HepG2 (cell line): Measurements from ENCODE around the gene ADPRHL1. TPM values are rescaled to one million over a fixed set of nuclear protein-coding genes. Genes with fewer than 3 reads are reported as not detected.

Experiments
- E2F5 ChIP-seq: sonication (generic); formaldehyde crosslinking; conservative IDR thresholded peaks from 2 replicates; pipeline ENCODE4 v1.4.0; 2020; ENCODE audit warnings: missing genetic modification reagents
- FOXA1 ChIP-seq, 2 experiments: fragments of 450-650 bp in 1 of 2; sonication (generic) in 1 of 2; formaldehyde crosslinking in 1 of 2; IDR thresholded peaks; 2 replicates each; pipeline versions ENCODE4 v1.4.0 to v1.6.1; 2016 to 2020; ENCODE audit warnings: missing genetic modification reagents in 1 of 2
- FOXO1 ChIP-seq: sonication (generic); formaldehyde crosslinking; IDR thresholded peaks from 2 replicates; pipeline ENCODE4 v1.4.0; 2020; ENCODE audit warnings: missing genetic modification reagents
- HMGXB4 ChIP-seq, 2 experiments: sonication (generic) in 1 of 2; formaldehyde crosslinking in 1 of 2; IDR thresholded peaks; 2 replicates each; pipeline versions ENCODE4 v1.4.0 to v1.6.1; 2018 to 2020; ENCODE audit warnings: missing genetic modification reagents in 2 of 2, borderline replicate concordance in 1 of 2, low read depth in 1 of 2, mild to moderate bottlenecking in 1 of 2, missing biosample characterization in 1 of 2
- HNRNPK ChIP-seq: fragments of 200-400 bp; formaldehyde crosslinking; IDR thresholded peaks from 2 replicates; pipeline ENCODE4 v1.6.1; 2018; ENCODE audit warnings: low read length, low read depth, moderate library complexity, mild to moderate bottlenecking; ENCODE audit not compliant: poor library complexity, severe bottlenecking
- NCOA5 ChIP-seq: sonication (generic); formaldehyde crosslinking; IDR thresholded peaks from 2 replicates; pipeline ENCODE4 v1.4.0; 2020; ENCODE audit warnings: missing genetic modification reagents
- PCBP1 ChIP-seq: fragments of 200-400 bp; formaldehyde crosslinking; IDR thresholded peaks from 2 replicates; pipeline ENCODE4 v1.6.1; 2017; ENCODE audit warnings: mild to moderate bottlenecking, low read depth, low read length, borderline replicate concordance
- RFXANK ChIP-seq: IDR thresholded peaks from 2 replicates; pipeline ENCODE4 v1.6.1; 2016
- SNRNP70 ChIP-seq: fragments of 200-400 bp; formaldehyde crosslinking; IDR thresholded peaks from 2 replicates; pipeline ENCODE4 v1.6.1; 2017; ENCODE audit warnings: mild to moderate bottlenecking, low read depth, low read length, moderate library complexity
- TAF15 ChIP-seq: fragments of 200-400 bp; formaldehyde crosslinking; IDR thresholded peaks from one replicate; pipeline ENCODE4 v1.6.1; 2018; ENCODE audit warnings: mild to moderate bottlenecking, low read depth, low read length; ENCODE audit not compliant: poor library complexity, severe bottlenecking
- TSC22D2 ChIP-seq: sonication (generic); formaldehyde crosslinking; IDR thresholded peaks from 2 replicates; pipeline ENCODE4 v1.5.1; 2020; ENCODE audit warnings: missing genetic modification reagents, mild to moderate bottlenecking, borderline replicate concordance
- ZBTB33 ChIP-seq: sonication (generic); formaldehyde crosslinking; IDR thresholded peaks from 2 replicates; pipeline ENCODE4 v1.4.0; 2020; ENCODE audit warnings: missing genetic modification reagents
- ZC3H13 ChIP-seq: sonication (generic); formaldehyde crosslinking; IDR thresholded peaks from 2 replicates; pipeline ENCODE4 v1.8.1; 2023; ENCODE audit warnings: mild to moderate bottlenecking, missing genetic modification reagents, moderate library complexity
- ZNF687 ChIP-seq: sonication (generic); formaldehyde crosslinking; IDR thresholded peaks from 2 replicates; pipeline ENCODE4 v1.5.1; 2020; ENCODE audit warnings: mild to moderate bottlenecking, missing genetic modification reagents, moderate library complexity
- ZNF761 ChIP-seq: sonication (generic); formaldehyde crosslinking; conservative IDR thresholded peaks from 2 replicates; pipeline ENCODE4 v1.4.0; 2020; ENCODE audit warnings: mild to moderate bottlenecking, missing genetic modification reagents
- ZNF788 ChIP-seq: sonication (generic); formaldehyde crosslinking; IDR thresholded peaks from 2 replicates; pipeline ENCODE4 v1.5.0; 2020; ENCODE audit warnings: mild to moderate bottlenecking, missing genetic modification reagents, borderline replicate concordance
- ZNF891 ChIP-seq: sonication (generic); formaldehyde crosslinking; IDR thresholded peaks from 2 replicates; pipeline ENCODE4 v1.5.0; 2020; ENCODE audit warnings: mild to moderate bottlenecking, missing genetic modification reagents
- polyA plus RNA-seq, 8 experiments: library from polyadenylated mRNA; depleted of rRNA in 3 of 8; stranded (reverse) in 7 of 8; unstranded in 1 of 8; fragments of >200 nt; fragmentation: Illumina TruSeq in 4 of 8; extraction: Trizol in 4 of 8; gene quantifications; 2 replicates each; pipeline versions ENCODE4 v1.2.1 to v1.2.3, GENCODE V29; 2011 to 2016; ENCODE audit warnings: low read depth in 4 of 8, missing spikeins in 1 of 8, mixed read lengths in 1 of 8; ENCODE audit not compliant: insufficient read depth in 1 of 8
- total RNA-seq, 5 experiments: library from RNA; depleted of rRNA; stranded (reverse); fragments of >200 nt; fragmentation: Illumina TruSeq; extraction: Trizol; gene quantifications; 2 replicates each; pipeline ENCODE4 v1.2.3, GENCODE V29; 2016; ENCODE audit warnings: low read depth in 1 of 5

The ADPRHL1 gene
- total and polyA plus RNA-seq, 2 of the 13 experiments (the other 11 are each of a cell fraction or from before 2014, with no cell fraction given): 0.34 to 0.40 TPM

- TF ChIP-seq ZBTB33 (CRISPR knock-in tag) (no peak), RFXANK (CRISPR knock-in tag) (no peak), ZNF761 (CRISPR knock-in tag) (no peak), NCOA5 (CRISPR knock-in tag) (no peak), ZNF788 (CRISPR knock-in tag) (peak; percentile 10; the same call in 1 of the 2 replicates), HMGXB4 (CRISPR knock-in tag; IDR thresholded peaks at IDR 0.05; ENCODE audit: borderline replicate concordance in 1 of 2, low read depth in 1 of 2) (peak in 1 of 2 experiments; percentile 62; a peak in 2 of 4 replicates), ZNF687 (CRISPR knock-in tag) (0 out of 2 replicates have a peak, but pooled peaks have one; percentile 3), TSC22D2 (CRISPR knock-in tag) (no peak), TAF15 (no peak), HNRNPK (no peak), PCBP1 (no peak), FOXO1 (CRISPR knock-in tag) (peak; percentile 21; the same call in 1 of the 2 replicates), ZC3H13 (CRISPR knock-in tag) (no peak), FOXA1 (IDR thresholded peaks at IDR 0.05) (no peak), FOXA1 (CRISPR knock-in tag; IDR thresholded peaks at IDR 0.05) (no peak), ZNF891 (CRISPR knock-in tag) (peak; percentile 13; the same call in 1 of the 2 replicates), E2F5 (CRISPR knock-in tag) (no peak), SNRNP70 (no peak)
These were observed 36.5 kb upstream of the ADPRHL1 start (continued) for GRCh38 chr13:113489549-113490495.
